T-helper 1 cell treated with Interleukin-12 subunit alpha and Interleukin-12 subunit beta and Interleukin-4 antibody, amounts not matched to agents 30 ng/mL and 1 ng/mL, for 36 hours (primary cell): ENCODE data around the gene CMTM6. TPM values are rescaled to one million over a fixed set of nuclear protein-coding genes. Genes with fewer than 3 reads are reported as not detected.

Experiments used
- total RNA-seq: library from RNA; stranded (reverse); gene quantifications from 2 replicates; pipeline ENCODE4 v1.2.3, GENCODE V29; 2022

CMTM6 gene
- total RNA-seq, 1 donor from 2014 or later: 75.0 TPM

Other genes starting within 250 kb of the CMTM6 start
- gene CMTM7, start 111.0 kb downstream of the CMTM6 start, total RNA-seq: 65.3 and 67.6 TPM in 2 replicates
- 28.6 and 29.0 TPM in 2 replicates for gene DYNC1LI1, start 68.0 kb upstream of the CMTM6 start, total RNA-seq
- 49.0 and 50.5 TPM in 2 replicates for gene CNOT10, start 182.3 kb upstream of the CMTM6 start, total RNA-seq